Ascending aorta (tissue), 2 donors: ENCODE results near the gene AOPEP. TPM values are rescaled to one million over a fixed set of nuclear protein-coding genes. Genes with fewer than 3 reads are reported as not detected.
"Not testable (repeated sequence)": the region's sequence is repeated elsewhere in the genome, so short reads cannot be mapped to it uniquely, and the experiment has no call there.

Experiments used
- DNase-seq, 2 donors: peaks; one replicate each; pipeline ENCODE4 v3.0.0-alpha.2; 2019; ENCODE audit warnings: low spot score in 2 of 2
- H3K27ac ChIP-seq, 2 donors: fragments of 200-600 bp; sonication (generic); one replicate each; pipeline ENCODE4 v1.5.1; 2016 to 2017; ENCODE audit warnings: mild to moderate bottlenecking in 1 of 2
- H3K27me3 ChIP-seq: fragments of 200-600 bp; sonication (generic); one replicate; pipeline ENCODE4 v1.5.1; 2017
- H3K36me3 ChIP-seq, 2 donors: fragments of 200-600 bp; sonication (generic); one replicate each; pipeline ENCODE4 v1.5.1; 2016
- H3K4me1 ChIP-seq, 2 donors: fragments of 200-600 bp; sonication (generic); one replicate each; pipeline ENCODE4 v1.5.1; 2016 to 2017; ENCODE audit warnings: mild to moderate bottlenecking in 1 of 2
- H3K4me3 ChIP-seq, 2 donors: fragments of 200-600 bp; sonication (generic); one replicate each; pipeline ENCODE4 v1.5.1; 2016 to 2017; ENCODE audit warnings: mild to moderate bottlenecking in 1 of 2
- H3K9me3 ChIP-seq, 2 donors: fragments of 200-600 bp; sonication (generic); one replicate each; pipeline ENCODE4 v1.5.1; 2016
- CTCF ChIP-seq, 3 experiments: fragments of 200-600 bp in 2 of 3; fragments of 450-650 bp in 1 of 3; sonication (generic) in 2 of 3; IDR thresholded peaks; one replicate each; pipeline ENCODE4 v1.5.1; 2016 to 2019; ENCODE audit warnings: antibody characterized with exemption in 3 of 3, mild to moderate bottlenecking in 1 of 3, moderate library complexity in 1 of 3
- intact Hi-C: fragments of 100-400 bp; cut with DNase I; formaldehyde crosslinking; loops from one replicate; pipeline ENCODE4 v1.15.1; 2023
- total RNA-seq: library from RNA; depleted of rRNA; stranded (reverse); fragments of >200 nt; gene quantifications from one replicate; pipeline ENCODE4 v1.1.0, GENCODE V29; 2016

The AOPEP gene
- total RNA-seq, 1 donor from 2014 or later = 333 TPM

DNA sequence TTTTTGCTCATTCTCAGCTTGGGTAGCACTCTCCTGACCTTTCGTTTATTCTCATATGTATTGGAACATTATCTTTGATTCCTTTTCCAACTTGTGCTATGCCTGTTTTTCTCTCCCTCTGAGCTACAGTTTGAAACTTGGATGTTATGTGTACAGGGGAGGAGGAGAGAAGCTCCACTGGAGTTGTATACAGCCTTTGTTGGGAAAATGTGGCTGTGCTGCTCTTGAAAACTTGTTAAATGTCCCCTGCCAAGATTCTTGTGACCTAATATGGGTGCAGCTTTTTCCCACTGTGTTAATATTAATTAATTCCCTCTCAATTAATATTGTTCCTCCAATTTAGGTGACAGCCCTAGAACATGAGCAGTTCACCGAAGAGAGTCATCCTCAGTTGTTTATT, 235.4 kb downstream of the AOPEP start:
- peaks cover 0 to 5% of the 10 kb centered on the region in 2 donors for H3K36me3 ChIP-seq
- no peaks in the 10 kb centered on the region for H3K9me3 ChIP-seq
- intact Hi-C loops = no loop called here
- DNase-seq = no peak
- H3K4me3 ChIP-seq = no peak overlapping the region
- no peaks in the 10 kb centered on the region for H3K4me1 ChIP-seq
- no peak for TF ChIP-seq CTCF (IDR thresholded peaks at IDR 0.05)
- no peaks in the 10 kb centered on the region for H3K27me3 ChIP-seq
- H3K27ac ChIP-seq = no peak overlapping the region

GRCh38 chr9:94965631-94966030, 239.1 kb downstream of the AOPEP start:
- H3K27ac ChIP-seq, H3K4me3 ChIP-seq, H3K4me1 ChIP-seq, H3K27me3 ChIP-seq, intact Hi-C loops, H3K9me3 ChIP-seq, H3K36me3 ChIP-seq: not testable (repeated sequence)
- DNase-seq = peak in 1 of 2 donors; percentile 2

GRCh38 chr9:94966046-94966445, 239.5 kb downstream of the AOPEP start:
- H3K9me3 ChIP-seq, H3K4me1 ChIP-seq, H3K27ac ChIP-seq, H3K27me3 ChIP-seq, H3K36me3 ChIP-seq, intact Hi-C loops, DNase-seq, H3K4me3 ChIP-seq: not testable (repeated sequence)

DNA sequence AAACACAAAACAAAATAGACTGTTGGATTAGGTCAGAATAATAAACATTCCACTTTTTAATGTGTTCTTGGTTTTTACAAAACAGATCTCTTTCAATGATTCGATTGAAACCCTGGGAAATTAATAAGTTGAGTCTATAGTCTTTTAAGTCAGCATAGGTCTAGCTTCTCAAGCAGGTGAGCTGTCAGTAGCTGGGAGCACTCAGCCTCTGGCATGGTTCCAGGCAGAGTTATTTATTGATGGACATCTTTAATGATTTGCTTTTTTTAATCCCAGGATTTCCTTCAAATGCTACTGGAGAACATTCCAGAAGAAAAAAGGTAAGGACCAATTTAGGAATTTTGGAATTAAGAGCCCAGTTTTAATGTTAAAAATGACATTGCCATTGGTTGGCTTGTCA, 241.0 kb downstream of the AOPEP start:
- Histone ChIP-seq H3K27me3 (no peaks in the 10 kb centered on the region), H3K4me3 (no peak overlapping the region), H3K9me3 (no peaks in the 10 kb centered on the region), H3K27ac (no peak overlapping the region), H3K36me3 (peaks cover 0 to 4% of the 10 kb centered on the region in 2 donors), H3K4me1 (peaks cover under 1 to 8% of the 10 kb centered on the region in 2 donors)
- TF ChIP-seq CTCF (IDR thresholded peaks at IDR 0.05) = no peak
- intact Hi-C loops = no loop called here
- peak in 1 of 2 donors; percentile 50 for DNase-seq

DNA sequence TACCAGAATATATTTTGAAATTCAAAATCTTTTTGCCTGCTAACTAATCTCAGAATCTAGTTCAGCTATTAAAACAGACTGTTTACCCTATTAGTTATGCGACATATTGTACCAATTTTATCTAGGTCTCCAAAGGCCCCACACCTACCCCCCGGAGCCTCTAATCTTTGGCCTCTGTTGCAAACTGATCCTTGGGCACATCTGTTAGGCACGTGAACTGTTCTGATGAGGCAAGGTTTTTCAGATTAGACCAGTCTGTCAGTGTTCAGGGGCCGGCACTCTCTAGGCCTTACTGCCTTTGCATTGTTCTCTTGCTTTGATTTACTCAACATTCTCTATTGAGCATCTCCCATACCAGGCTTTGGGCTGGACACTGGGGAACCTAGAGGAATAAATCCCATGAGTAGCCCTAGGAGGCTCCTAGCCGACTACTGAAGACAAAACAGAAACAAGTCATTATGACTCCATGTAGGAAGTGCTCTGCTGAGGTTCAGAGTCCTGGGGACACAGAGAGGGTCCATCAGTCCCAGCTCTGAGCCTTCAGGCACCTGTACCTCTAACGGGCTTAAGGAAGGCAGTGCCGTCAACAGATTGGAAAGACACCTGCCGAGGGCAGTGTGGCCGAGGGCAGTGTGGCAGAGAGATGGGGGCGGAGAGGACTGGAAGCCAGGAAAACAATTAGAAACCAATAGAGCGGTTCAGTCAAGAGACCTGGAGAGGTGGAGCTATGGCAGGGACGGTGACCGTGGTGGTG, 245.1 kb downstream of the AOPEP start:
- Histone ChIP-seq H3K4me3 (no peak overlapping the region), H3K9me3 (no peaks in the 10 kb centered on the region)
- intact Hi-C loops = no loop called here

DNA sequence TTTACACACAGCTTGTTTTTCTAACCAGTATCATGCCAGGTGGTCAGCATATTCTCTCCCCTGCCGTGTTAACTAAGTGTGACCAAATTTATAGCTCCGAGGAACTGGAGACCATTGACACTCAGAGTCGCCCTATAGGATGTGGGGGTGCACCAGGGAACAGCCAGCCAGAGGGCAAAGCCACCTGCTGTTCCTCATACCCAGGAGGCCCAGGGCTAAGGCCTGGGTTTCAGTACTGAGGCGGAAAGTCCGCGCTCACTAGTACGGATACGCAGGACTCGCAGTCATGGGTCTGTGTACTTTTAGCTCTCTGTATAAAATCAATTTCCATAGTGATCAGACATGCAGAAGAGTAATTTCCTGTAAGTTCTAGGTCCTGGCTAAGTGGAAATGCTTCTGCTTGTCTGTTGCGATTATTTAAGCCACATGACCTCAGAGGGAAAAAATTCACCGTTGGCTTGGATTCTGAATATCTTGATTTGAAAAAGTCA, 247.0 kb downstream of the AOPEP start:
- Histone ChIP-seq H3K36me3 (peaks cover 0 to 4% of the 10 kb centered on the region in 2 donors), H3K4me3 (no peak overlapping the region), H3K27ac (peak overlapping the region; percentile 67 to 76), H3K9me3 (no peaks in the 10 kb centered on the region), H3K27me3 (no peaks in the 10 kb centered on the region), H3K4me1 (peaks cover 4 to 28% of the 10 kb centered on the region in 2 donors)
- TF ChIP-seq CTCF (IDR thresholded peaks at IDR 0.05) = no peak
- DNase-seq = peak in 1 of 2 donors; percentile 71
- intact Hi-C loops = no loop called here

More for the DNA sequence above, 245.1 kb downstream of the AOPEP start:
- peak in 1 of 2 donors; percentile 48 for DNase-seq
- Histone ChIP-seq H3K27ac (peak overlapping the region in 1 of 2 donors; percentile 67), H3K4me1 (peaks cover 4 to 28% of the 10 kb centered on the region in 2 donors), H3K36me3 (peaks cover 0 to 4% of the 10 kb centered on the region in 2 donors), H3K27me3 (no peaks in the 10 kb centered on the region)
- no peak for TF ChIP-seq CTCF (IDR thresholded peaks at IDR 0.05)
